ENCODE results near the gene CALR3. TPM values are rescaled to one million over a fixed set of nuclear protein-coding genes. Genes with fewer than 3 reads are reported as not detected.
"Not testable (repeated sequence)": the region's sequence is repeated elsewhere in the genome, so short reads cannot be mapped to it uniquely, and the experiment has no call there.

The CALR3 gene
- total and polyA plus RNA-seq, 2 experiments from 2014 or later = not detected

DNA sequence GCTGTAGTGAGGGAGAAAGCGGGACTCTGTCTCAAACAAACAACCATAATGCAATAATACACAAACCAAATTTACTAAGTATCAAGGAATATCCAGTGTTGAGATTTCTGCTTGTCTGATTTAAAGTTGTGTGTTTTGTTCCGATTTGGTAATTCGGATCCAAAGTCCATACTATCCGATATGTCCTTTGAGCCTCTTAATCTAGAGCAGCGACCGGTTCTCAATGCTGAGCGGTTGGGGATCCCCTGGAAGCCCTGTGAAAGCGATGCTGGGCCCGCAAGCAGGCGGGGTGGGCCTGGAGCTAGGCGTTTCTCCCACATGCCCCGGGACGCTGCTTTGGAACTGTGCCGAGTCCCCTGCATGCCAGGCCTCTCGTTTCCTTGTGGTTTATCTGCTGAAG, 20.4 kb upstream of the CALR3 start:
- Histone ChIP-seq H2AFZ (no peak overlapping the region), H4K20me1 (ENCODE audit: insufficient read depth, poor library complexity, severe bottlenecking) (no peaks in the 10 kb centered on the region), H3K9me2 (replicated peaks; ENCODE audit: insufficient read depth) (no peaks in the 10 kb centered on the region), H3K79me2 (no peaks in the 10 kb centered on the region), H3K27ac (no peak overlapping the region), H3K4me2 (no peak overlapping the region), H3K4me3 (no peak overlapping the region), H3K4me1 (ENCODE audit: insufficient read depth) (no peaks in the 10 kb centered on the region), H3K9me3 (ENCODE audit: low read depth) (no peaks in the 10 kb centered on the region), H3K27me3 (no peaks in the 10 kb centered on the region), H3K36me3 (replicated peaks; ENCODE audit: insufficient read depth, low read depth) (no peaks in the 10 kb centered on the region)
- WGBS (ENCODE audit: low lambda C conversion rate, missing lambda C conversion rate) = 94% methylated on average over 15 of the region's 15 CpGs
- DNase-seq (ENCODE audit: low spot score) = no peak
- TF ChIP-seq CTCF (IDR thresholded peaks at IDR 0.05; ENCODE audit: poor library complexity) (no peak), EZH2phosphoT487 (IDR thresholded peaks at IDR 0.05; ENCODE audit: low read depth, severe bottlenecking, unreplicated experiment) (no peak), EZH2 (IDR thresholded peaks at IDR 0.05; ENCODE audit: borderline replicate concordance) (no peak)

DNA sequence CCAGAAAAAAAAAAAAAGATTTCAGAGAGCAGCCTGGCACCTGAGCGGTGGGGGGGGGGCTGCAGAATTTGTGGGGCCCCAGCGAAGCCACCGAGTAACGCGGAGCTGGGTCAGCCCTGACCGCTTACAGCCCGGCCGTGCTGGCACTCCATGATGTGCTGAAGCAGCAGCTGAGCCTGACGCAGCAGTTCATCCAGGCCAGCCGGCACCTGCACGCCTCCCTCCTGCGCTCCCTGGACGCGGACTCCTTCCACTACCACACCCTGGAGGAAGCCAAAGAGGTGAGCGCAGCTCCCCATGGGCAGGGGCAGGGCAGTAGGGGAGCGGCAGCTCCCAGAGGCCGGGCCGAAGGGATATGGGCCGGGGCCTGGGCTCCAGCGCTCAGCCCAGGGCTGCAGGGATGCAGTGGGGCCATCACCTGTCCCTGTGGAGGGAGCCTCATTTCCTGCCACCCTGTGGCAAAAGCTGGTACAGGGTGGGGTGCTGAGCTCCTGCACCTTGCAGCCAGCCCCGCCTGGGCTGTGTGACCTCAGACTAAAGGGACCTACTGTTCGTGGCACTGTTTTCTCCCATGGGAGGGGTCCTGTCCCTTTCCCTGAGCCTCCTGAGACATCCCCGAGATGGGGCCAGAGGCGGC, 18.5 kb upstream of the CALR3 start:
- Histone ChIP-seq H3K36me3 (replicated peaks; ENCODE audit: insufficient read depth, low read depth) (no peaks in the 10 kb centered on the region), H3K9me2 (replicated peaks; ENCODE audit: insufficient read depth) (no peaks in the 10 kb centered on the region), H3K27ac (no peak overlapping the region), H3K79me2 (no peaks in the 10 kb centered on the region), H3K27me3 (no peaks in the 10 kb centered on the region), H3K4me3 (no peak overlapping the region), H3K4me2 (no peak overlapping the region), H2AFZ (no peak overlapping the region), H3K4me1 (ENCODE audit: insufficient read depth) (no peaks in the 10 kb centered on the region), H3K9me3 (ENCODE audit: low read depth) (no peaks in the 10 kb centered on the region), H4K20me1 (ENCODE audit: insufficient read depth, poor library complexity, severe bottlenecking) (no peaks in the 10 kb centered on the region)
- TF ChIP-seq CTCF (IDR thresholded peaks at IDR 0.05; ENCODE audit: poor library complexity) (no peak), EZH2phosphoT487 (IDR thresholded peaks at IDR 0.05; ENCODE audit: low read depth, severe bottlenecking, unreplicated experiment) (no peak), EZH2 (IDR thresholded peaks at IDR 0.05; ENCODE audit: borderline replicate concordance) (no peak)
- WGBS (ENCODE audit: low lambda C conversion rate, missing lambda C conversion rate) = 93% methylated on average over 24 of the region's 24 CpGs
- no peak for DNase-seq (ENCODE audit: low spot score)

- H3K4me2 ChIP-seq = not testable (repeated sequence)
Observed at GRCh38 chr19:16512611-16513010, 16.6 kb upstream of the CALR3 start.

DNA sequence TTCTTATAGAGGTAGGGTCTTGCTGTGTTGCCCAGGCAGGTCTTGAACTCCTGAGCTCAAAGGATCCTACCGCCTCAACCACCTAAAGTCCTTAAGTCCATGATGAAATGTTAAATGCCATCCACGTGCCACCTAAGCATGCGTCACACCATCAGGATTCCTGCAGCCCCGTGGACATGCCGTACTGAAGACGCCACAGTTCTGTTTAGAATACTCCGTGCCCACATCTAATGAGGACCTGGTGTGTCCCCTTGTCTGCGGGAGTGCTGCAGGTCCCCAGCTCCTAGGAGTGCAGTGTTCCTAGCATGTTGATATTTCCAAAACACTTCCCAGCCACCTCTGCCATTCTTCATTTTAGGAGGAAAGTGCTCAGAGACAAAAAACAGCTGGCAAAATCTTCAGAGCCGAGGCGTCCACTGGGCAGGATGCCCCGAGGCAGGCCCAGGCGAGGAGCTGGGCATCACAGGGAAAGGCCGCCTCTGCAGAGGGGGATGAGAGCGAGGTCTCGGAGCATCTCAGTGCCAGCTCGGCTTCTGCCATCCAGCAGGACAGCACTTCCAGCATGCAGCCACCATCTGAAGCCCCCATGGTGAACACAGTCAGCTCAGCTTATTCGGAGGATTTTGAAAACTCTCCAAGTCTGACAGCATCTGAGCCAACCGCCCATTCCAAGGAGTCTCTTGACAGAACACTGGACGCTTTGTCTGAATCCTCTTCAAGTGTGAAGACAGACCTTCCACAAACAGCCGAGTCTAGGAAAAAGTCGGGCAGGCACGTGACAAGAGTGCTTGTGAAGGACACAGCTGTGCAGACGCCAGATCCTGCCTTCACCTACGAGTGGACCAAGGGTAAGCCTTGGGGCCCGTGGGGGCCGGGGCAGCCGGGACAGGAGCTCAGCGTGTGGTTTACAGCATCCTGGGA, 13.4 kb upstream of the CALR3 start:
- Histone ChIP-seq H3K36me3 (replicated peaks; ENCODE audit: insufficient read depth, low read depth) (no peaks in the 10 kb centered on the region), H3K9me3 (ENCODE audit: low read depth) (no peaks in the 10 kb centered on the region), H3K4me3 (no peak overlapping the region), H3K27me3 (no peaks in the 10 kb centered on the region), H2AFZ (no peak overlapping the region), H3K27ac (no peak overlapping the region), H3K4me2 (no peak overlapping the region), H3K4me1 (ENCODE audit: insufficient read depth) (no peaks in the 10 kb centered on the region), H3K79me2 (no peaks in the 10 kb centered on the region), H4K20me1 (ENCODE audit: insufficient read depth, poor library complexity, severe bottlenecking) (no peaks in the 10 kb centered on the region), H3K9me2 (replicated peaks; ENCODE audit: insufficient read depth) (no peaks in the 10 kb centered on the region)
- TF ChIP-seq EZH2 (IDR thresholded peaks at IDR 0.05; ENCODE audit: borderline replicate concordance) (no peak), EZH2phosphoT487 (IDR thresholded peaks at IDR 0.05; ENCODE audit: low read depth, severe bottlenecking, unreplicated experiment) (no peak), CTCF (IDR thresholded peaks at IDR 0.05; ENCODE audit: poor library complexity) (no peak)
- 96% methylated on average over 28 of the region's 28 CpGs for WGBS (ENCODE audit: low lambda C conversion rate, missing lambda C conversion rate)
- no peak for DNase-seq (ENCODE audit: low spot score)

More at GRCh38 chr19:16512611-16513010, 16.6 kb upstream of the CALR3 start:
- not testable (repeated sequence) for DNase-seq (ENCODE audit: low spot score); H3K4me3 ChIP-seq; H2AFZ ChIP-seq; H4K20me1 ChIP-seq (ENCODE audit: insufficient read depth, poor library complexity, severe bottlenecking); H3K27ac ChIP-seq; H3K79me2 ChIP-seq; H3K9me2 ChIP-seq (replicated peaks; ENCODE audit: insufficient read depth); H3K36me3 ChIP-seq (replicated peaks; ENCODE audit: insufficient read depth, low read depth); H3K27me3 ChIP-seq; H3K9me3 ChIP-seq (ENCODE audit: low read depth); H3K4me1 ChIP-seq (ENCODE audit: insufficient read depth)
- 98% methylated on average over 10 of the region's 10 CpGs for WGBS (ENCODE audit: low lambda C conversion rate, missing lambda C conversion rate)
